Measurements from ENCODE around the gene OPHN1. TPM values are rescaled to one million over a fixed set of nuclear protein-coding genes. Genes with fewer than 3 reads are reported as not detected.

The OPHN1 gene
- total RNA-seq, 4 donors from 2014 or later: 2.8 to 8.7 (median 6.6) TPM

DNA sequence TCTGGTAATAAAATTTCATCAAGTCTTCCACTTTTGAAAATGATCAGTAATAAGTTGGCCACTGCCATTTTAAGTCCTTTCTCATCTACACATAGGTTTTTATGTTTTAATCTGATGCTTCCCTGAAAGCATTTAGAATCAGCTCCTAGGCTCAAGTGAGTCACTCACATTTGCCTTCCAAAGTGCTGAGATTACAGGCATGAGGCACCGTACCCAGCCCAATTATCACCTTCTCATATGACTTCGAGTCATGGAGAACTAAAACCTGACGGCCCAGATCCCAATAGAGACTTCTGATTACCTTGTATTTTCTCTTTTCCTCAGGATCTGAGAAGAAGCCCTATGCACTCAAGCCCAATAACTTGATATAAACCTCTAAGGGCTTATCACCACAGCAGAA, 140.8 kb downstream of the OPHN1 start:
- no peak for DNase-seq
- in situ Hi-C loops (cut with MboI; ENCODE audit: low pct_ligation_motif_present in 1 of 4, low pct_unique_long_range_greater_than_20kb in 1 of 4, low sequenced_read_pairs in 3 of 4): no loop called here
- H3K4me1 ChIP-seq: no peaks in the 10 kb centered on the region
- intact Hi-C loops (cut with DNase I; ENCODE audit: low total_unique reads): no loop called here
- no peak overlapping the region for H3K27ac ChIP-seq
- H3K27me3 ChIP-seq: no peaks in the 10 kb centered on the region
- WGBS, 2 donors (ENCODE audit: low coverage in 1 of 2): 72% methylated on average over 3 of the region's 3 CpGs; no CpG with 5 or more reads in 1 of the 2 donors
- no peaks in the 10 kb centered on the region for H3K9me3 ChIP-seq
- no peak for TF ChIP-seq POLR2A (IDR thresholded peaks at IDR 0.05)
- no peak for TF ChIP-seq CTCF (IDR thresholded peaks at IDR 0.05)
- no peak for TF ChIP-seq EP300 (IDR thresholded peaks at IDR 0.05; ENCODE audit: low read depth)
- TF ChIP-seq POLR2AphosphoS5 (IDR thresholded peaks at IDR 0.05): no peak
- H3K36me3 ChIP-seq: no peaks in the 10 kb centered on the region
- no peak overlapping the region for H3K4me3 ChIP-seq

DNA sequence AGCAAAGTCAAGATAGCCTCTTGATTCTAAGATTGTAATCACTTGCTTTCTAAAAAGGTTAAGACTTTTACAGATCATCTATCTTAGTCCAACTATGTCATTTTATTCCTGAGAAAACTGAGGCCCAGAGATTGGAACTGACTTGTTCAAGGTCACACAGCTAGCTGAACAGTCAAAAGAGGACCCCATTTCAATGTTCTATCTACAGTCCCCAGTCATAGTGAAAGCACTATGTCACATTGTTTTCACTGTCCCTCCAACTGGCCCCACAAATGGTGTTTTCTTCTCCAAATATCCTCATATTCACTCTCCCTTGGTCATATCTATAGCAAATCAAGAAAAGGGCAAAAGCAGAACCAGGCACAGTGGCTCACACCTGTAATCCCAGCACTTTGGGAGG, 145.2 kb downstream of the OPHN1 start:
- no peaks in the 10 kb centered on the region for H3K27me3 ChIP-seq
- H3K4me3 ChIP-seq: no peak overlapping the region
- no peaks in the 10 kb centered on the region for H3K36me3 ChIP-seq
- in situ Hi-C loops (cut with MboI; ENCODE audit: low pct_ligation_motif_present in 1 of 4, low pct_unique_long_range_greater_than_20kb in 1 of 4, low sequenced_read_pairs in 3 of 4): no loop called here
- H3K4me1 ChIP-seq: no peaks in the 10 kb centered on the region
- no peak for DNase-seq
- no peak overlapping the region for H3K27ac ChIP-seq
- TF ChIP-seq EP300 (IDR thresholded peaks at IDR 0.05; ENCODE audit: low read depth): no peak
- TF ChIP-seq CTCF (IDR thresholded peaks at IDR 0.05): no peak
- TF ChIP-seq POLR2A (IDR thresholded peaks at IDR 0.05): no peak
- no peak for TF ChIP-seq POLR2AphosphoS5 (IDR thresholded peaks at IDR 0.05)
- intact Hi-C loops (cut with DNase I; ENCODE audit: low total_unique reads): no loop called here
- H3K9me3 ChIP-seq: no peaks in the 10 kb centered on the region

GRCh38 chrX:68287419-68287818, 145.9 kb downstream of the OPHN1 start:
- Histone ChIP-seq H3K27ac (no peak overlapping the region), H3K36me3 (no peaks in the 10 kb centered on the region), H3K4me1 (no peaks in the 10 kb centered on the region), H3K27me3 (no peaks in the 10 kb centered on the region), H3K4me3 (no peak overlapping the region), H3K9me3 (no peaks in the 10 kb centered on the region)
- in situ Hi-C loops (cut with MboI; ENCODE audit: low pct_ligation_motif_present in 1 of 4, low pct_unique_long_range_greater_than_20kb in 1 of 4, low sequenced_read_pairs in 3 of 4): no loop called here
- TF ChIP-seq CTCF (IDR thresholded peaks at IDR 0.05): no peak
- TF ChIP-seq EP300 (IDR thresholded peaks at IDR 0.05; ENCODE audit: low read depth): no peak
- no peak for TF ChIP-seq POLR2AphosphoS5 (IDR thresholded peaks at IDR 0.05)
- no peak for TF ChIP-seq POLR2A (IDR thresholded peaks at IDR 0.05)
- intact Hi-C loops (cut with DNase I; ENCODE audit: low total_unique reads): no loop called here
- 60 to 69% methylated on average over 2 to 3 of the region's 3 CpGs for WGBS, 2 donors (ENCODE audit: low coverage in 1 of 2)
- DNase-seq: no peak

DNA sequence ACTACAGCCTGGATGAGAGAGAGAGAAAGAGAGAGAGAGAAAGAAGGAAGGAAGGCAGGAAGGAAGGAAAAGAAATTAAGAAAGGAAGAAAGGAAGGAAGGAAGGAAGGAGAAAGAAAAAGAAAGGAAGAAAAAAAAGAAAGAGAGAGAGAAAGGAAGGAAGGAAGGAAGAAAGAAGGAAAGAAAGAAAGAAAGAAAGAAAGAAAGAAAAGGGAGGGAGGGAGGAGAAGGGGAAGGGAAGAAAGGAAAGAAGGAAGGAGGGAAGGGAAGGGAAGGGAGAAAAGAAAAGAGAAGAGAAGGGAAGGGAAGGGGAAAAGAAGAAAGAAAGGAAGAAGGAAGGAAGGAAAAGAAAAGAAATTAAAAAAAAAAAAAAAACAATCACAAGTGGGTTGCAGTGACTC, 146.3 kb downstream of the OPHN1 start:
- intact Hi-C loops (cut with DNase I; ENCODE audit: low total_unique reads) (no loop called here), in situ Hi-C loops (cut with MboI; ENCODE audit: low pct_ligation_motif_present in 1 of 4, low pct_unique_long_range_greater_than_20kb in 1 of 4, low sequenced_read_pairs in 3 of 4) (no loop called here)
- H3K4me1 ChIP-seq: no peaks in the 10 kb centered on the region
- H3K27me3 ChIP-seq: no peaks in the 10 kb centered on the region
- TF ChIP-seq CTCF (IDR thresholded peaks at IDR 0.05) (no peak), POLR2AphosphoS5 (IDR thresholded peaks at IDR 0.05) (no peak), EP300 (IDR thresholded peaks at IDR 0.05; ENCODE audit: low read depth) (no peak), POLR2A (IDR thresholded peaks at IDR 0.05) (no peak)
- no peaks in the 10 kb centered on the region for H3K9me3 ChIP-seq
- no peak for DNase-seq
- H3K36me3 ChIP-seq: no peaks in the 10 kb centered on the region
- H3K4me3 ChIP-seq: no peak overlapping the region
- no peak overlapping the region for H3K27ac ChIP-seq
